Osteoblast (primary cell): ENCODE measurements around the gene ENDOU. TPM values are rescaled to one million over a fixed set of nuclear protein-coding genes. Genes with fewer than 3 reads are reported as not detected.

Experiments used
- DNase-seq: peaks from one replicate; pipeline ENCODE4 v3.0.0; 2011; ENCODE audit warnings: low spot score, mixed read lengths; ENCODE audit not compliant: insufficient read length; ENCODE audit errors: missing footprints
- H2AFZ ChIP-seq: 2 replicates; pipeline ENCODE4 v1.6.0; 2011; ENCODE audit warnings: mild to moderate bottlenecking, low read length
- H3K27ac ChIP-seq: 2 replicates; pipeline ENCODE4 v1.5.1; 2011; ENCODE audit warnings: mild to moderate bottlenecking, low read depth, low read length, moderate library complexity
- H3K27me3 ChIP-seq: 2 replicates; pipeline ENCODE4 v1.6.0; 2012; ENCODE audit warnings: mild to moderate bottlenecking, control low read depth, inconsistent platforms, low read length, moderate library complexity; ENCODE audit not compliant: insufficient read depth
- H3K36me3 ChIP-seq: 2 replicates; pipeline ENCODE4 v1.5.1; 2011; ENCODE audit warnings: mild to moderate bottlenecking, low read length, control low read depth, moderate library complexity; ENCODE audit not compliant: insufficient read depth
- H3K4me1 ChIP-seq: 2 replicates; pipeline ENCODE4 v1.5.1; 2011; ENCODE audit warnings: mild to moderate bottlenecking, low read length, control low read depth, moderate library complexity; ENCODE audit not compliant: insufficient read depth
- H3K4me2 ChIP-seq: 2 replicates; pipeline ENCODE4 v1.6.0; 2011; ENCODE audit warnings: mild to moderate bottlenecking, low read length; ENCODE audit not compliant: insufficient read depth
- H3K4me3 ChIP-seq: fragments of 200-600 bp; sonication (generic); 3 replicates; pipeline ENCODE4 v1.5.1; 2012; ENCODE audit warnings: mild to moderate bottlenecking, low read length, inconsistent platforms; ENCODE audit not compliant: insufficient read depth
- H3K79me2 ChIP-seq: 2 replicates; pipeline ENCODE4 v1.6.0; 2012; ENCODE audit warnings: mild to moderate bottlenecking, low read length, control low read depth, inconsistent platforms; ENCODE audit not compliant: insufficient read depth
- H3K9me3 ChIP-seq: 2 replicates; pipeline ENCODE4 v1.5.1; 2011; ENCODE audit warnings: low read depth, low read length, control low read depth
- H4K20me1 ChIP-seq: 2 replicates; pipeline ENCODE4 v1.6.0; 2012; ENCODE audit warnings: mild to moderate bottlenecking, low read length, control low read depth; ENCODE audit not compliant: insufficient read depth
- total RNA-seq: library from RNA; depleted of rRNA; stranded (reverse); fragments of >200 nt; gene quantifications from 2 replicates; pipeline ENCODE4 v1.2.3, GENCODE V29; 2012
- TF ChIP-seq, protein P1 (sequence below): IDR thresholded peaks from 2 replicates; pipeline ENCODE4 v1.5.1; 2011; ENCODE audit warnings: mild to moderate bottlenecking, low read depth, low read length, moderate library complexity; ENCODE audit errors: extremely low read depth

ENDOU gene
- total RNA-seq, 1 donor: not detected

DNA sequence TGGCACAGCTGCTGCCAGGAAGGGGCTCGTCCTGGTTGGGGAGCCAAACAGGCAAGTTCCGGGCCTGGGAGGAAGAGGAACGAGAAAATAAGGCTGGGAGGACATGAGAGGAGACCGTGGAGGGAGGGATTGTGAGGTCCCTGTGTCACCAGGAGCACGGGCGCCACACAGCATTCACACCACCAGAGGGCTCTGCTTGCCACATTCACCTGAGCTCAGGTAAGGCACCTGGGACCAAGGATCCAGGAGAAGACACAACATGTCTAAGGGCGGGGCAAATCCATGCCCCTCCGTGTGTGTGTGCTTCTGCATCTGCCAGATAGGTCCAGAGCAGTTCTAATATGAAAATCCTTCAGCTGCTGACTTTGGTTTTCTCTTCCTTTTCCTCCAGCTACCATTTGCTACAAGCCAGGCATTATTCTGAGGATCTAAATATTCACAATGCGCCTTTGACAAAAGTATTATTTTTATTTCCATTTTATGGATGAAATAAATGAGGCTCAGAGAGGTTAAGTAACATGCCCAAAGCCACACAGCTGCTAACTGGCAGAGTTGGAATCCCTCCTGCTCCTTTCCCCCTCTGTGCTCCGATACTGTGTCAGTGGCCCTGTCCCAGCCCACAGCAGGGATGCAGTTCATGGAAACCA, 18.8 kb upstream of the ENDOU start:
- H3K27me3 ChIP-seq: no peaks in the 10 kb centered on the region
- H3K79me2 ChIP-seq: no peaks in the 10 kb centered on the region
- peaks cover 10% of the 10 kb centered on the region for H3K4me1 ChIP-seq
- TF ChIP-seq, protein P1, sequence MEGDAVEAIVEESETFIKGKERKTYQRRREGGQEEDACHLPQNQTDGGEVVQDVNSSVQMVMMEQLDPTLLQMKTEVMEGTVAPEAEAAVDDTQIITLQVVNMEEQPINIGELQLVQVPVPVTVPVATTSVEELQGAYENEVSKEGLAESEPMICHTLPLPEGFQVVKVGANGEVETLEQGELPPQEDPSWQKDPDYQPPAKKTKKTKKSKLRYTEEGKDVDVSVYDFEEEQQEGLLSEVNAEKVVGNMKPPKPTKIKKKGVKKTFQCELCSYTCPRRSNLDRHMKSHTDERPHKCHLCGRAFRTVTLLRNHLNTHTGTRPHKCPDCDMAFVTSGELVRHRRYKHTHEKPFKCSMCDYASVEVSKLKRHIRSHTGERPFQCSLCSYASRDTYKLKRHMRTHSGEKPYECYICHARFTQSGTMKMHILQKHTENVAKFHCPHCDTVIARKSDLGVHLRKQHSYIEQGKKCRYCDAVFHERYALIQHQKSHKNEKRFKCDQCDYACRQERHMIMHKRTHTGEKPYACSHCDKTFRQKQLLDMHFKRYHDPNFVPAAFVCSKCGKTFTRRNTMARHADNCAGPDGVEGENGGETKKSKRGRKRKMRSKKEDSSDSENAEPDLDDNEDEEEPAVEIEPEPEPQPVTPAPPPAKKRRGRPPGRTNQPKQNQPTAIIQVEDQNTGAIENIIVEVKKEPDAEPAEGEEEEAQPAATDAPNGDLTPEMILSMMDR: peak; percentile 31
- no peak overlapping the region for H3K4me2 ChIP-seq
- no peaks in the 10 kb centered on the region for H3K9me3 ChIP-seq
- no peaks in the 10 kb centered on the region for H4K20me1 ChIP-seq
- no peak overlapping the region for H2AFZ ChIP-seq
- no peaks in the 10 kb centered on the region for H3K36me3 ChIP-seq
- peak; percentile 42 for DNase-seq
- H3K27ac ChIP-seq: no peak overlapping the region
- H3K4me3 ChIP-seq: no peak overlapping the region

DNA sequence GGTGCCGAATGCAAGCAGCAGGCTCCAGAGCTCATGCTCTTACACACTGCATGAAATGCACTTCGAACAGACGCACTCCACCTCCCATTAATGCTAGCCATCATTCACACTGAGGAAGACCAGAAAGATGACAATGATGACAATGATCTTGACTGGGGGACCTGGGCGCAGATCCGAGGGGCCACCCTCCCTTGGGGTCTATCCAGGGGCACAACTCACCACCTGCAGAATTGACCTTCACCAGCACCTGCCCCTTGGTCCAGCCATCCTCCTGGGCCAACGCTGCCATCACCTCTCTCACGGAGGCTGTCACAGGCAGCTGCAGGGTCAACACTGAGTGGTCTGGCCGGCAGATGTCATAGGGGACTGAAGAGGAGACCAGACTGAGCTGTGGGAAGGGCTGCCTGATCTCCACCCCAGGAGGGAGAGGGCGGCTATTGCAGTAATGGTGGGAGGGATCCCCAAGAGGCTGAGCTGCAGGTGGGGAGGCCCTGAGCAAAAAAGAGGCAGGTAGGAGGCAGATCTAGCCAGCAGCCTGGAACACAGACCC, 18.1 kb upstream of the ENDOU start:
- TF ChIP-seq, protein P1: no peak
- no peaks in the 10 kb centered on the region for H3K79me2 ChIP-seq
- H3K27ac ChIP-seq: no peak overlapping the region
- H2AFZ ChIP-seq: no peak overlapping the region
- H3K36me3 ChIP-seq: no peaks in the 10 kb centered on the region
- no peaks in the 10 kb centered on the region for H3K9me3 ChIP-seq
- H4K20me1 ChIP-seq: no peaks in the 10 kb centered on the region
- peaks cover 10% of the 10 kb centered on the region for H3K4me1 ChIP-seq
- no peak overlapping the region for H3K4me2 ChIP-seq
- no peaks in the 10 kb centered on the region for H3K27me3 ChIP-seq
- H3K4me3 ChIP-seq: no peak overlapping the region
- no peak for DNase-seq

DNA sequence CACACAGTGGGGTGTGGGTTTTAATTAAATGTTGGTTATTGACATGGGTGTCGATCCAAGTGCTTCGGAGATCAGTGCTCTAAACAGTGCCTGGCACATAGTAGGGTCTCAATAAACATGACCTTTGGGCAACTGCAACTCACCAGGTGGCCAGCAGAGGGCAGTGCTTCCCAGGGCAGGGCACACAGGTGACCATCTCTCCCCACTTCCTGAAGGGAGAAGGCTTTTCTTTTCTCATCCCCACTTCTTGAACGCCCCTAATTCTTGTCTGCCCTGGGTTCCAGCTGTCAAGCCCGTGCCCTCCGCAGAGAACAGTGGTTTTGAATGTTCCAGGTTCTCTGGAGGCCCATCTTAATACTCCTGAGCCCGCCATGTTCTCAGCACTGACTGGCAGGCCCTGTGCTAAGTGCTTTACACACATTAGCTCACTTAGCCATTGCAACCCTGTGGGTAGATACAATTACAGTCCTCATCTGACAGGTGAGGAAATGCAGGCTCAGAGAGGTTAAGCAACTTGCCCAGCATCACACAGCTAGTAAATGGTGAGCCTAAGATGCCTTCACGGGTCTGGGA, 17.0 kb upstream of the ENDOU start:
- peak; percentile 87 for DNase-seq
- Histone ChIP-seq H4K20me1 (no peaks in the 10 kb centered on the region), H3K4me2 (no peak overlapping the region), H3K9me3 (no peaks in the 10 kb centered on the region), H3K4me1 (peaks cover 13% of the 10 kb centered on the region), H3K79me2 (no peaks in the 10 kb centered on the region), H3K36me3 (no peaks in the 10 kb centered on the region), H3K27me3 (no peaks in the 10 kb centered on the region), H2AFZ (no peak overlapping the region), H3K27ac (no peak overlapping the region), H3K4me3 (no peak overlapping the region)
- TF ChIP-seq, protein P1: peak; percentile 99

DNA sequence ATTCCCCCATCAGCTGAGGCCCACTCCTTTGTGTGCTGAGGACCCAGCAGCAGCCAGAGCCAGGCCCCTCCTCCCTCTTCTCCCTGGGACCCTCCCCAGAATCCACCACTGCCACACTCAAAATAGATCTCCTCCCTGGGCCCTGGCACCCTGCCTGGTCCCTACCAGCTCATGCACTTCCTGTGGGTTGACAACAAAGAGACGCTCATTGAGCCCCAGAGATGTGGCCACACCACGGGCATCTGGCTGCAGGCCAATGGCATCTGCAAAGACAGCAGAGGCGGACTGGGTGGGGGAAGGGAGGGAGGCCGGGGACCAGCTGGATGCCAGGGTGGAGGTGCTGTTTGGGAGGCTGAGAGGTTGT, 16.0 kb upstream of the ENDOU start:
- Histone ChIP-seq H4K20me1 (no peaks in the 10 kb centered on the region), H3K4me3 (no peak overlapping the region), H3K27ac (no peak overlapping the region), H3K4me2 (no peak overlapping the region), H3K27me3 (no peaks in the 10 kb centered on the region), H2AFZ (no peak overlapping the region), H3K9me3 (no peaks in the 10 kb centered on the region), H3K36me3 (no peaks in the 10 kb centered on the region), H3K4me1 (peaks cover 24% of the 10 kb centered on the region), H3K79me2 (no peaks in the 10 kb centered on the region)
- TF ChIP-seq, protein P1: no peak
- peak; percentile 71 for DNase-seq
